ENCODE results near the gene SLC25A34.

The SLC25A34 gene

DNA sequence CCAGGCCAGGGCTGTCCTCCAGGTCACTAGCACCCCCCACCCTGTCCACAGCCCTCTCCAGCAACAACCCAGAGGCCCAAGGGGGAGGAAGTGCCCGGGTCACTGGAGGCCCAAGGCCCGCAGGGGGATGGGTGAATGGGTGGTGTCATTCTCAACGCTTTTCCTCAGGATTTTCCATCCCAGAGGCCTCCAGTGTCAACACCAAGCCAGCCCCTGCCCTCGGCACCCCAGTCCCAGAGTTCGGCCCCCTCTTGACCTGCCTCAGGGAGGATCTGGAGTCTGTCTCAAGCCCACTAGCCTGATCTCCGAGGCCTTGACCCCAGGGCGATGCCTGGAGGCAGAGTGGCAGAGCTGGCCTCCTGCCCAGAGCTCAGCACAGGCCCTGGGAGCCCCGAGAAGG is 11.3 kb downstream of the SLC25A34 start:
- no CpG with 5 or more reads among the region's 8 CpGs for WGBS, 2 donors (ENCODE audit: extremely low coverage in 2 of 2, insufficient read length in 2 of 2, insufficient replicate concordance in 1 of 2)
- H3K4me1 ChIP-seq (ENCODE audit: control insufficient read depth in 2 of 2, insufficient read depth in 1 of 2, low read depth in 1 of 2, low read length in 2 of 2): peaks cover 2 to 4% of the 10 kb centered on the region in 2 donors
- no peak overlapping the region for H3K9ac ChIP-seq (ENCODE audit: low read depth, low read length, poor library complexity)
- peaks cover 0 to 25% (median 0%) of the 10 kb centered on the region in 3 experiments for H3K27me3 ChIP-seq (ENCODE audit: control insufficient read depth in 3 of 3, insufficient read depth in 3 of 3, low read depth in 1 of 3, low read length in 3 of 3)
- H3K27ac ChIP-seq (replicated peaks; ENCODE audit: low read length): no peak overlapping the region
- H2BK15ac ChIP-seq (ENCODE audit: low read length): peak overlapping the region; percentile 58
- H2BK5ac ChIP-seq (ENCODE audit: low read length): no peak overlapping the region
- H2BK120ac ChIP-seq (ENCODE audit: low read depth, low read length): no peak overlapping the region
- H4K91ac ChIP-seq (ENCODE audit: low read depth, low read length, poor library complexity): no peak overlapping the region
- H3K79me1 ChIP-seq (ENCODE audit: low read depth, low read length): peaks cover 2% of the 10 kb centered on the region
- no peak overlapping the region for H3K4me3 ChIP-seq (ENCODE audit: low read length in 2 of 2)
- H2BK12ac ChIP-seq (ENCODE audit: low read length): no peak overlapping the region
- no peak overlapping the region for H2AK5ac ChIP-seq (ENCODE audit: low read depth, low read length)
- no peak overlapping the region for H3K4ac ChIP-seq (ENCODE audit: low read length)
- H4K8ac ChIP-seq (ENCODE audit: low read depth, low read length): no peak overlapping the region
- H3K9me3 ChIP-seq (replicated peaks in 1 of 2; ENCODE audit: control insufficient read depth in 2 of 2, insufficient read depth in 1 of 2, low read depth in 1 of 2, low read length in 2 of 2): no peaks in the 10 kb centered on the region
- no peak overlapping the region for H3K18ac ChIP-seq (ENCODE audit: low read length)
- H3K36me3 ChIP-seq (replicated peaks in 1 of 2; ENCODE audit: control insufficient read depth in 2 of 2, insufficient read depth in 2 of 2, low read length in 2 of 2): no peaks in the 10 kb centered on the region
- H3K23ac ChIP-seq (ENCODE audit: low read depth, low read length, poor library complexity): no peak overlapping the region
- peak overlapping the region; percentile 19 for H2AFZ ChIP-seq (ENCODE audit: low read length)
- DNase-seq (ENCODE audit: low spot score): no peak
- H3K4me2 ChIP-seq (ENCODE audit: insufficient read depth, low read length, poor library complexity, severe bottlenecking): no peak overlapping the region
- no peak overlapping the region for H3K14ac ChIP-seq (ENCODE audit: low read length)

- Histone ChIP-seq H3K9ac (ENCODE audit: low read depth, low read length, poor library complexity) (no peak overlapping the region), H3K79me1 (ENCODE audit: low read depth, low read length) (peaks cover 2% of the 10 kb centered on the region), H3K4ac (ENCODE audit: low read length) (no peak overlapping the region), H2BK15ac (ENCODE audit: low read length) (peak overlapping the region; percentile 72), H3K4me1 (ENCODE audit: control insufficient read depth in 2 of 2, insufficient read depth in 1 of 2, low read depth in 1 of 2, low read length in 2 of 2) (peaks cover 2 to 4% of the 10 kb centered on the region in 2 donors), H3K23ac (ENCODE audit: low read depth, low read length, poor library complexity) (no peak overlapping the region), H4K91ac (ENCODE audit: low read depth, low read length, poor library complexity) (no peak overlapping the region), H3K4me3 (ENCODE audit: low read length in 2 of 2) (no peak overlapping the region), H2BK5ac (ENCODE audit: low read length) (no peak overlapping the region), H4K8ac (ENCODE audit: low read depth, low read length) (no peak overlapping the region), H2AFZ (ENCODE audit: low read length) (no peak overlapping the region), H2BK120ac (ENCODE audit: low read depth, low read length) (no peak overlapping the region), H3K36me3 (replicated peaks in 1 of 2; ENCODE audit: control insufficient read depth in 2 of 2, insufficient read depth in 2 of 2, low read length in 2 of 2) (no peaks in the 10 kb centered on the region), H2BK12ac (ENCODE audit: low read length) (no peak overlapping the region), H3K27me3 (ENCODE audit: control insufficient read depth in 3 of 3, insufficient read depth in 3 of 3, low read depth in 1 of 3, low read length in 3 of 3) (peaks cover 0 to 25% (median 0%) of the 10 kb centered on the region in 3 experiments), H2AK5ac (ENCODE audit: low read depth, low read length) (peak overlapping the region; percentile 1), H3K27ac (replicated peaks; ENCODE audit: low read length) (no peak overlapping the region), H3K9me3 (replicated peaks in 1 of 2; ENCODE audit: control insufficient read depth in 2 of 2, insufficient read depth in 1 of 2, low read depth in 1 of 2, low read length in 2 of 2) (no peaks in the 10 kb centered on the region), H3K4me2 (ENCODE audit: insufficient read depth, low read length, poor library complexity, severe bottlenecking) (no peak overlapping the region), H3K14ac (ENCODE audit: low read length) (peak overlapping the region; percentile 31), H3K18ac (ENCODE audit: low read length) (peak overlapping the region; percentile 77)
- WGBS, 2 donors (ENCODE audit: extremely low coverage in 2 of 2, insufficient read length in 2 of 2, insufficient replicate concordance in 1 of 2): no CpG with 5 or more reads among the region's 5 CpGs
- DNase-seq (ENCODE audit: low spot score): no peak
Measured at GRCh38 chr1:15748264-15748663, 12.2 kb downstream of the SLC25A34 start.

DNA sequence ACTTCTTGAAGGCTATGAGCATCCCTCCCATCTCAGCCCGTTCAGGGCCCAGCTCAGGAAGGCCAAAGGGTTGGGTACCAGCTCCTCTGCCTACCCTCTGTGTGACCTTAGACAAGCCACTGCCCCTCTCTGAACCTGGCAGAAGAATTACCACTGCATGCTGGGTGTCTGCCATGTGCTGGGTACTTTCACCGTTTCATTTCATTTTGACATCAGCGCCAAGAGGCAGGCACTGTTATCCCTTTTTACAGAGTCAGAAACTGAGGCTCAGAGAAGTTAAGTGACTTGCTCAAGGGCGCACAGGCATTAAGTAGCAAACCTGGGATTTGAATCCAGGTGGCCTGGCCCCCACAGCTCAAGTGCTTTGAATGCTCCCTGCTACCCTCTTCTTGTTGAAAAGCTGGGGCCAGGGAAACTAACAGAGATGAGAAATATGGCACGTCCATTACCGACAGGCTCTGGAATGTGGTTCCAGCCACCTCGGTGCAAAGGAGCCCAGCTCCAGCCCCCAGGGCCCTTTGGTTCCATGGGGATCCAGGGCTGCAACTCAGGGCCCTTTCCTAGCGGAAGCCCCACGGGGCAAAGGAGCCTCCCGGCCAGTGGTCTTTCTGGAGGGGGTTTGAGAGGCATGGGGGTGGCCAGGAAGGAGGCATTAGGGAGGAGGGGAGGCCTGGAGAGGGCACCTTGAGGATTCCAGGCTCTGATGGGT is 12.8 kb downstream of the SLC25A34 start:
- H2AFZ ChIP-seq (ENCODE audit: low read length): no peak overlapping the region
- no peak overlapping the region for H4K91ac ChIP-seq (ENCODE audit: low read depth, low read length, poor library complexity)
- H3K4ac ChIP-seq (ENCODE audit: low read length): no peak overlapping the region
- no peak overlapping the region for H3K4me3 ChIP-seq (ENCODE audit: low read length in 2 of 2)
- peaks cover 4 to 5% of the 10 kb centered on the region in 2 donors for H3K4me1 ChIP-seq (ENCODE audit: control insufficient read depth in 2 of 2, insufficient read depth in 1 of 2, low read depth in 1 of 2, low read length in 2 of 2)
- H2AK5ac ChIP-seq (ENCODE audit: low read depth, low read length): peak overlapping the region; percentile 84
- H2BK5ac ChIP-seq (ENCODE audit: low read length): no peak overlapping the region
- H2BK120ac ChIP-seq (ENCODE audit: low read depth, low read length): no peak overlapping the region
- no peak overlapping the region for H3K4me2 ChIP-seq (ENCODE audit: insufficient read depth, low read length, poor library complexity, severe bottlenecking)
- no peak overlapping the region for H3K23ac ChIP-seq (ENCODE audit: low read depth, low read length, poor library complexity)
- peak overlapping the region; percentile 17 for H4K8ac ChIP-seq (ENCODE audit: low read depth, low read length)
- H3K9ac ChIP-seq (ENCODE audit: low read depth, low read length, poor library complexity): no peak overlapping the region
- H3K18ac ChIP-seq (ENCODE audit: low read length): peak overlapping the region; percentile 77
- peak overlapping the region; percentile 72 for H2BK15ac ChIP-seq (ENCODE audit: low read length)
- DNase-seq (ENCODE audit: low spot score): no peak
- WGBS, 2 donors (ENCODE audit: extremely low coverage in 2 of 2, insufficient read length in 2 of 2, insufficient replicate concordance in 1 of 2): no CpG with 5 or more reads among the region's 10 CpGs
- H3K9me3 ChIP-seq (replicated peaks in 1 of 2; ENCODE audit: control insufficient read depth in 2 of 2, insufficient read depth in 1 of 2, low read depth in 1 of 2, low read length in 2 of 2): no peaks in the 10 kb centered on the region
- peaks cover 0 to 25% (median 0%) of the 10 kb centered on the region in 3 experiments for H3K27me3 ChIP-seq (ENCODE audit: control insufficient read depth in 3 of 3, insufficient read depth in 3 of 3, low read depth in 1 of 3, low read length in 3 of 3)
- H3K79me1 ChIP-seq (ENCODE audit: low read depth, low read length): peaks cover 2% of the 10 kb centered on the region
- no peak overlapping the region for H2BK12ac ChIP-seq (ENCODE audit: low read length)
- H3K14ac ChIP-seq (ENCODE audit: low read length): peak overlapping the region; percentile 31
- H3K36me3 ChIP-seq (replicated peaks in 1 of 2; ENCODE audit: control insufficient read depth in 2 of 2, insufficient read depth in 2 of 2, low read length in 2 of 2): no peaks in the 10 kb centered on the region
- H3K27ac ChIP-seq (replicated peaks; ENCODE audit: low read length): no peak overlapping the region

GRCh38 chr1:15749399-15750291 is 13.6 kb downstream of the SLC25A34 start:
- Histone ChIP-seq H2AFZ (ENCODE audit: low read length) (no peak overlapping the region), H3K27me3 (ENCODE audit: control insufficient read depth in 3 of 3, insufficient read depth in 3 of 3, low read depth in 1 of 3, low read length in 3 of 3) (peaks cover 0 to 20% (median 0%) of the 10 kb centered on the region in 3 experiments), H3K18ac (ENCODE audit: low read length) (peak overlapping the region; percentile 83), H3K36me3 (replicated peaks in 1 of 2; ENCODE audit: control insufficient read depth in 2 of 2, insufficient read depth in 2 of 2, low read length in 2 of 2) (no peaks in the 10 kb centered on the region), H3K4me3 (ENCODE audit: low read length in 2 of 2) (no peak overlapping the region), H2BK120ac (ENCODE audit: low read depth, low read length) (no peak overlapping the region), H2BK12ac (ENCODE audit: low read length) (no peak overlapping the region), H3K14ac (ENCODE audit: low read length) (peak overlapping the region; percentile 21), H2BK15ac (ENCODE audit: low read length) (peak overlapping the region; percentile 7), H4K91ac (ENCODE audit: low read depth, low read length, poor library complexity) (no peak overlapping the region), H3K23ac (ENCODE audit: low read depth, low read length, poor library complexity) (peak overlapping the region; percentile 31), H4K8ac (ENCODE audit: low read depth, low read length) (peak overlapping the region; percentile 17), H2AK5ac (ENCODE audit: low read depth, low read length) (peak overlapping the region; percentile 84), H3K79me1 (ENCODE audit: low read depth, low read length) (no peaks in the 10 kb centered on the region), H2BK5ac (ENCODE audit: low read length) (no peak overlapping the region), H3K4me1 (ENCODE audit: control insufficient read depth in 2 of 2, insufficient read depth in 1 of 2, low read depth in 1 of 2, low read length in 2 of 2) (peaks cover 4 to 5% of the 10 kb centered on the region in 2 donors), H3K9ac (ENCODE audit: low read depth, low read length, poor library complexity) (no peak overlapping the region), H3K9me3 (replicated peaks in 1 of 2; ENCODE audit: control insufficient read depth in 2 of 2, insufficient read depth in 1 of 2, low read depth in 1 of 2, low read length in 2 of 2) (no peaks in the 10 kb centered on the region), H3K4me2 (ENCODE audit: insufficient read depth, low read length, poor library complexity, severe bottlenecking) (no peak overlapping the region), H3K27ac (replicated peaks; ENCODE audit: low read length) (no peak overlapping the region), H3K4ac (ENCODE audit: low read length) (peak overlapping the region; percentile 77)
- DNase-seq (ENCODE audit: low spot score): no peak
- no CpG with 5 or more reads among the region's 19 CpGs for WGBS, 2 donors (ENCODE audit: extremely low coverage in 2 of 2, insufficient read length in 2 of 2, insufficient replicate concordance in 1 of 2)
